GM21447 (cell line): ENCODE measurements around the gene SIVA1.

Experiments
- ATAC-seq: cut with Tn5 transposase; IDR thresholded peaks from one replicate; pipeline ENCODE4 v1.9.1; 2021; ENCODE audit not compliant: unreplicated experiment

SIVA1 gene

GRCh38 chr14:104783484-104784217 is 30.7 kb downstream of the SIVA1 start:
- no peak for ATAC-seq

- ATAC-seq, result no peak
Measured at GRCh38 chr14:104784218-104784568, 31.2 kb downstream of the SIVA1 start.

GRCh38 chr14:104784846-104785707 is 32.1 kb downstream of the SIVA1 start:
- ATAC-seq, result no peak

- no peak for ATAC-seq
Measured at GRCh38 chr14:104785708-104786080, 32.7 kb downstream of the SIVA1 start.

GRCh38 chr14:104786091-104786586 is 33.2 kb downstream of the SIVA1 start:
- ATAC-seq, result no peak

- ATAC-seq, result no peak
Measured at GRCh38 chr14:104786726-104787675, 34.1 kb downstream of the SIVA1 start.

GRCh38 chr14:104787736-104788135 is 34.8 kb downstream of the SIVA1 start:
- no peak for ATAC-seq

GRCh38 chr14:104788161-104788818 is 35.3 kb downstream of the SIVA1 start:
- no peak for ATAC-seq

GRCh38 chr14:104788873-104789663 is 36.1 kb downstream of the SIVA1 start:
- no peak for ATAC-seq

- no peak for ATAC-seq
Measured at GRCh38 chr14:104789752-104790743, 37.1 kb downstream of the SIVA1 start.

- no peak for ATAC-seq
Measured at GRCh38 chr14:104791425-104791824, 38.5 kb downstream of the SIVA1 start.

- no peak for ATAC-seq
Measured at GRCh38 chr14:104792101-104792884, 39.3 kb downstream of the SIVA1 start.

GRCh38 chr14:104792945-104793702 is 40.2 kb downstream of the SIVA1 start:
- no peak for ATAC-seq

- no peak for ATAC-seq
Measured at GRCh38 chr14:104793703-104793959, 40.7 kb downstream of the SIVA1 start.

- ATAC-seq, result no peak
Measured at GRCh38 chr14:104794099-104794498, 41.2 kb downstream of the SIVA1 start.

- ATAC-seq, result no peak
Measured at GRCh38 chr14:104794631-104794992, 41.7 kb downstream of the SIVA1 start.

- ATAC-seq, result no peak
Measured at GRCh38 chr14:104794993-104795780, 42.2 kb downstream of the SIVA1 start, which contains the start of gene AKT1. Gene AKT1, minus strand, starts transcription at chr14:104795748. Its CDS starts 3,105 bp downstream, at chr14:104792643.
